GM12878 (cell line): ENCODE measurements around the gene TBC1D26. TPM values are rescaled to one million over a fixed set of nuclear protein-coding genes. Genes with fewer than 3 reads are reported as not detected.
"Not testable (repeated sequence)": the region's sequence is repeated elsewhere in the genome, so short reads cannot be mapped to it uniquely, and the experiment has no call there.

Experiments
- ATAC-seq: fragments of 200-7000 bp; cut with Tn5 transposase; 3 replicates; pipeline ENCODE4 v1.9.1; 2020; ENCODE audit warnings: mild to moderate bottlenecking, moderate library complexity
- BruUV-seq: library from RNA; stranded (reverse); fragments of 400-500 nt; replicated peaks from 2 replicates; lab custom pipeline; 2021; lab: Mats Ljungman, UMichigan
- CTCF ChIA-PET: fragments of 300-600 bp; sonication (Branson Sonifier 250); formaldehyde crosslinking; extraction: SDS; loops from one replicate; lab custom pipeline; 2021; ENCODE audit warnings: inconsistent platforms; lab: Yijun Ruan, JAX
- POLR2A ChIA-PET: fragments of 350-600 bp; formaldehyde crosslinking; extraction: SDS; loops from one replicate; lab custom pipeline; 2021; ENCODE audit warnings: inconsistent platforms; lab: Charles Lee
- RAD21 ChIA-PET: fragments of 300-600 bp; sonication (Branson Sonifier 250); formaldehyde crosslinking; loops from one replicate; lab custom pipeline; 2023; ENCODE audit warnings: antibody characterized with exemption; ENCODE audit not compliant: unreplicated experiment; lab: Charles Lee
- SMC1A ChIA-PET: fragments of 300-600 bp; sonication (Branson Sonifier 250); formaldehyde crosslinking; loops from one replicate; lab custom pipeline; 2023; ENCODE audit not compliant: unreplicated experiment, uncharacterized antibody; lab: Charles Lee
- DNase-seq: peaks from one replicate; pipeline ENCODE4 v3.0.0-alpha.2; 2011; ENCODE audit warnings: low read depth, low spot score
- FAIRE-seq: peaks from 3 replicates; lab custom pipeline; 2011; peaks lifted over from hg19 to GRCh38; lab: Jason Lieb, UNC
- H2AFZ ChIP-seq: 2 replicates; pipeline ENCODE4 v1.6.0; 2011; ENCODE audit warnings: low read depth, low read length, control low read depth; ENCODE audit not compliant: control insufficient read depth
- H3K27ac ChIP-seq: 2 replicates; pipeline ENCODE4 v1.5.1; 2011; ENCODE audit warnings: control low read depth; ENCODE audit not compliant: control insufficient read depth, insufficient read depth
- H3K27me3 ChIP-seq, 2 experiments: replicated peaks in 1 of 2; 2 replicates each; pipeline versions ENCODE4 v1.6.0 to v1.6.1; 2011; ENCODE audit warnings: low read length in 1 of 2; ENCODE audit not compliant: control insufficient read depth in 2 of 2, insufficient read depth in 2 of 2
- H3K36me3 ChIP-seq, 2 experiments: 2 replicates each; pipeline ENCODE4 v1.5.1; 2011; ENCODE audit warnings: low read length in 1 of 2; ENCODE audit not compliant: control insufficient read depth in 2 of 2, insufficient read depth in 2 of 2
- H3K4me1 ChIP-seq: 2 replicates; pipeline ENCODE4 v1.6.1; 2011; ENCODE audit warnings: mild to moderate bottlenecking, low read length, moderate library complexity, mixed read lengths; ENCODE audit not compliant: control insufficient read depth, insufficient read depth
- H3K4me2 ChIP-seq: 2 replicates; pipeline ENCODE4 v1.6.0; 2011; ENCODE audit warnings: control low read depth; ENCODE audit not compliant: control insufficient read depth, insufficient read depth
- H3K4me3 ChIP-seq: fragments of 200-600 bp; sonication (generic); 2 replicates; pipeline ENCODE4 v1.5.1; 2016
- H3K79me2 ChIP-seq: 2 replicates; pipeline ENCODE4 v1.6.0; 2011; ENCODE audit warnings: low read length; ENCODE audit not compliant: control insufficient read depth, insufficient read depth
- H3K9ac ChIP-seq: 2 replicates; pipeline ENCODE4 v1.8.0; 2011; ENCODE audit warnings: low read length, control low read depth, mixed read lengths; ENCODE audit not compliant: control insufficient read depth, insufficient read depth
- H3K9me3 ChIP-seq: replicated peaks from 3 replicates; pipeline ENCODE4 v1.5.1; 2011; ENCODE audit warnings: mild to moderate bottlenecking, low read length; ENCODE audit not compliant: control insufficient read depth, insufficient read depth
- H4K20me1 ChIP-seq: 2 replicates; pipeline ENCODE4 v1.6.0; 2011; ENCODE audit not compliant: control insufficient read depth, insufficient read depth
- BHLHE40 ChIP-seq, 2 experiments: fragments of 450-650 bp in 1 of 2; IDR thresholded peaks; 2 replicates each; pipeline ENCODE4 v1.6.1; 2011 to 2017; ENCODE audit warnings: low read depth in 2 of 2, borderline replicate concordance in 1 of 2, improper control_type of control experiment in 1 of 2, low read length in 1 of 2, mild to moderate bottlenecking in 1 of 2
- E2F8 ChIP-seq: fragments of 450-650 bp; IDR thresholded peaks from 2 replicates; pipeline ENCODE4 v1.6.1; 2018; ENCODE audit warnings: mild to moderate bottlenecking, low read depth, moderate library complexity; ENCODE audit not compliant: partially characterized antibody
- MAX ChIP-seq: IDR thresholded peaks from 2 replicates; pipeline ENCODE4 v1.6.1; 2012; ENCODE audit warnings: low read depth, low read length, improper control_type of control experiment
- RAD21 ChIP-seq: IDR thresholded peaks from 2 replicates; pipeline ENCODE4 v1.6.1; 2011; ENCODE audit warnings: mild to moderate bottlenecking, low read depth, low read length, moderate library complexity; ENCODE audit not compliant: insufficient read depth
- SRF ChIP-seq, 2 experiments: IDR thresholded peaks; 2 replicates each; pipeline ENCODE4 v1.6.1; 2011; ENCODE audit warnings: low read depth in 2 of 2, low read length in 2 of 2, mild to moderate bottlenecking in 1 of 2, moderate library complexity in 1 of 2
- SUPT20H ChIP-seq: IDR thresholded peaks from 2 replicates; pipeline ENCODE4 v1.6.1; 2011; ENCODE audit warnings: low read depth, mild to moderate bottlenecking, low read length, moderate library complexity, borderline replicate concordance; ENCODE audit not compliant: control insufficient read depth
- WGBS: methylation state at CpG from one replicate; pipeline ENCODE4 v1.1.6; 2016; ENCODE audit warnings: low lambda C conversion rate; ENCODE audit not compliant: insufficient replicate concordance, insufficient coverage; ENCODE audit errors: missing lambda C conversion rate; 5-methylcytosine and 5-hydroxymethylcytosine counted together
- in situ Hi-C: fragments of 300-500 bp; cut with MboI; formaldehyde crosslinking; loops from 9 replicates; pipeline ENCODE4 v1.14.3; 2018; ENCODE audit warnings: mixed read lengths
- intact Hi-C: fragments of 100-400 bp; cut with micrococcal nuclease; formaldehyde crosslinking; loops from one replicate; pipeline ENCODE4 v1.14.2; 2022; ENCODE audit not compliant: unreplicated experiment
- polyA plus RNA-seq, 11 experiments: library from polyadenylated mRNA; depleted of rRNA in 4 of 11; unstranded in 6 of 11; stranded (reverse) in 5 of 11; fragments of >200 nt; fragmentation: Nextera tagmentation in 4 of 11; fragmentation: Illumina TruSeq in 1 of 11; extraction: Ambion mirVana in 4 of 11; extraction: Trizol in 1 of 11; gene quantifications; 1 replicate in 1 of 11; 2 replicates in 10 of 11; pipeline versions ENCODE4 v1.2.1 to v1.2.3, GENCODE V29; 2011 to 2016; ENCODE audit warnings: inconsistent platforms in 2 of 11, missing spikeins in 2 of 11, low read depth in 1 of 11
- total RNA-seq, 4 experiments: library from RNA; depleted of rRNA in 3 of 4; stranded (reverse); fragments of >200 nt in 3 of 4; fragmentation: Illumina TruSeq in 1 of 4; extraction: Trizol in 1 of 4; gene quantifications; 2 replicates each; pipeline versions ENCODE4 v1.2.1 to v1.2.3, GENCODE V29; 2013 to 2021

Gene TBC1D26
- total and polyA plus RNA-seq, 10 of the 15 experiments (the other 5 are each of a cell fraction or from before 2014, with no cell fraction given): 0.07 to 0.10 TPM; not detected in 8

- TF ChIP-seq E2F8 (no peak), MAX (no peak), BHLHE40 (IDR thresholded peaks at IDR 0.05; ENCODE audit: borderline replicate concordance in 1 of 2, low read depth in 2 of 2, low read length in 1 of 2) (no peak), SRF (IDR thresholded peaks at IDR 0.05; ENCODE audit: low read depth in 2 of 2, low read length in 2 of 2) (no peak), RAD21 (no peak), SUPT20H (no peak)
Observed at GRCh38 chr17:15738066-15738465, 6.0 kb downstream of the TBC1D26 start (continued).

- intact Hi-C loops, H3K79me2 ChIP-seq, CTCF ChIA-PET, H3K36me3 ChIP-seq, H3K27ac ChIP-seq, H3K4me3 ChIP-seq, H3K9me3 ChIP-seq, ATAC-seq, H2AFZ ChIP-seq, H3K9ac ChIP-seq, RAD21 ChIA-PET, H3K4me2 ChIP-seq, SMC1A ChIA-PET, H3K4me1 ChIP-seq, in situ Hi-C loops, BruUV-seq, DNase-seq, H3K27me3 ChIP-seq, POLR2A ChIA-PET, H4K20me1 ChIP-seq, FAIRE-seq: not testable (repeated sequence)
- WGBS: 48% methylated on average over 11 of the region's 11 CpGs
Observed at GRCh38 chr17:15739259-15739658, 7.2 kb downstream of the TBC1D26 start.

GRCh38 chr17:15740041-15740440, 8.0 kb downstream of the TBC1D26 start:
- H3K79me2 ChIP-seq, SMC1A ChIA-PET, H3K9me3 ChIP-seq, in situ Hi-C loops, intact Hi-C loops, H4K20me1 ChIP-seq, H3K27ac ChIP-seq, H3K36me3 ChIP-seq, FAIRE-seq, BruUV-seq, H3K4me3 ChIP-seq, H3K27me3 ChIP-seq, POLR2A ChIA-PET, RAD21 ChIA-PET, H3K4me2 ChIP-seq, ATAC-seq, H3K9ac ChIP-seq, H3K4me1 ChIP-seq, DNase-seq, H2AFZ ChIP-seq, CTCF ChIA-PET: not testable (repeated sequence)
- 27% methylated on average over 8 of the region's 8 CpGs for whole genome bisulfite sequencing
